ENCODE results near the gene TRPM7.
"Not testable (repeated sequence)": the region's sequence is repeated elsewhere in the genome, so short reads cannot be mapped to it uniquely, and the experiment has no call there.

TRPM7 gene

GRCh38 chr15:50607129-50607528 lies 79.5 kb downstream of the TRPM7 start:
- DNase-seq: no peak
- Histone ChIP-seq H3K4me3 (ENCODE audit: low read depth, low read length) (no peak overlapping the region), H3K9me3 (ENCODE audit: severe bottlenecking) (no peaks in the 10 kb centered on the region), H3K27ac (no peak overlapping the region), H3K36me3 (peaks cover 56% of the 10 kb centered on the region), H3K27me3 (ENCODE audit: insufficient read depth, low read depth, severe bottlenecking) (no peaks in the 10 kb centered on the region)
- TF ChIP-seq, protein P1, sequence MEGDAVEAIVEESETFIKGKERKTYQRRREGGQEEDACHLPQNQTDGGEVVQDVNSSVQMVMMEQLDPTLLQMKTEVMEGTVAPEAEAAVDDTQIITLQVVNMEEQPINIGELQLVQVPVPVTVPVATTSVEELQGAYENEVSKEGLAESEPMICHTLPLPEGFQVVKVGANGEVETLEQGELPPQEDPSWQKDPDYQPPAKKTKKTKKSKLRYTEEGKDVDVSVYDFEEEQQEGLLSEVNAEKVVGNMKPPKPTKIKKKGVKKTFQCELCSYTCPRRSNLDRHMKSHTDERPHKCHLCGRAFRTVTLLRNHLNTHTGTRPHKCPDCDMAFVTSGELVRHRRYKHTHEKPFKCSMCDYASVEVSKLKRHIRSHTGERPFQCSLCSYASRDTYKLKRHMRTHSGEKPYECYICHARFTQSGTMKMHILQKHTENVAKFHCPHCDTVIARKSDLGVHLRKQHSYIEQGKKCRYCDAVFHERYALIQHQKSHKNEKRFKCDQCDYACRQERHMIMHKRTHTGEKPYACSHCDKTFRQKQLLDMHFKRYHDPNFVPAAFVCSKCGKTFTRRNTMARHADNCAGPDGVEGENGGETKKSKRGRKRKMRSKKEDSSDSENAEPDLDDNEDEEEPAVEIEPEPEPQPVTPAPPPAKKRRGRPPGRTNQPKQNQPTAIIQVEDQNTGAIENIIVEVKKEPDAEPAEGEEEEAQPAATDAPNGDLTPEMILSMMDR (IDR thresholded peaks at IDR 0.05; ENCODE audit: low read depth, low read length): no peak

DNA sequence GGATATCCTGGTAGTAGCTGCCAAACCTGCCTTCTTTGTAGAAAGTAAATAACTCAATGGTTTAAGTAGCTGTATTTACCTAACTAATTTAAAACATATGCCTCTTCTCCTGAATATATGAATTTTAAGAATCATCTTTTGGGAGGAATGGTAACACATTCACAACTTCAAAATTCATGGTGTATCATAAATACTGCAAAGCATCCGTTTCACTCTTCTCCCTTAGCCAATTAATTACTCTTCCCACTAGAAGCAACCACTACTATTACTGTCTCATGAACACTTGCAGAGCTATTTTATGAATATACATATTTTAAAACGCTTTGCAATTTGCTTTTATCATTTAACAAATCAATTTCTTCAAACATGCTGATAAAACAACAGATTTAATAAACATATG lies 81.1 kb downstream of the TRPM7 start:
- Histone ChIP-seq H3K27me3 (ENCODE audit: insufficient read depth, low read depth, severe bottlenecking) (no peaks in the 10 kb centered on the region), H3K9me3 (ENCODE audit: severe bottlenecking) (no peaks in the 10 kb centered on the region), H3K4me3 (ENCODE audit: low read depth, low read length) (no peak overlapping the region), H3K36me3 (peaks cover 42% of the 10 kb centered on the region), H3K27ac (no peak overlapping the region)
- TF ChIP-seq, protein P1 (IDR thresholded peaks at IDR 0.05; ENCODE audit: low read depth, low read length): no peak
- DNase-seq: no peak

- not testable (repeated sequence) for H3K27me3 ChIP-seq (ENCODE audit: insufficient read depth, low read depth, severe bottlenecking); H3K9me3 ChIP-seq (ENCODE audit: severe bottlenecking); H3K27ac ChIP-seq; DNase-seq; H3K4me3 ChIP-seq (ENCODE audit: low read depth, low read length)
- H3K36me3 ChIP-seq: peaks cover 43% of the 10 kb centered on the region
These were observed 84.6 kb downstream of the TRPM7 start for GRCh38 chr15:50602028-50602427.

DNA sequence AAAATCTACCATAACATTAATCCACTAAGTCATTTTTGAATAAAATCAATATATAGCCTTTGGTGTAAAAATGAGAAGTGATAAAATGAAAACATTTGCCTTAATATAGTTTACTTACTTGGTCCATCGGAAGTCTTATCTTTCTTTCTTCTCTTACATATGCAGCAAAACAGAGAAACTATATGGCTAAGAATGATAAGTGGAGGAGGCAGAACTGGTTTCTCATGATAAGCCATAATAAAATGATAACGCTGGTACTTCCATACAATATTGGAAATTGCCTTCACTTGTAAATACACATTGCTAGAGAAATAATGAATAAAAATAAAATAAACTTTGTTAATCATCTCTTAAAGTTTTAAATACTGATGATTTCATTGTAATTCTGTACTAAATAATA lies 92.3 kb downstream of the TRPM7 start:
- H3K27ac ChIP-seq: no peak overlapping the region
- H3K9me3 ChIP-seq (ENCODE audit: severe bottlenecking): no peaks in the 10 kb centered on the region
- H3K4me3 ChIP-seq (ENCODE audit: low read depth, low read length): no peak overlapping the region
- TF ChIP-seq, protein P1 (IDR thresholded peaks at IDR 0.05; ENCODE audit: low read depth, low read length): no peak
- H3K27me3 ChIP-seq (ENCODE audit: insufficient read depth, low read depth, severe bottlenecking): no peaks in the 10 kb centered on the region
- peaks cover 52% of the 10 kb centered on the region for H3K36me3 ChIP-seq
- DNase-seq: no peak

GRCh38 chr15:50593761-50594160 lies 92.8 kb downstream of the TRPM7 start:
- H3K27ac ChIP-seq: no peak overlapping the region
- H3K27me3 ChIP-seq (ENCODE audit: insufficient read depth, low read depth, severe bottlenecking): no peaks in the 10 kb centered on the region
- TF ChIP-seq, protein P1 (IDR thresholded peaks at IDR 0.05; ENCODE audit: low read depth, low read length): no peak
- DNase-seq: no peak
- peaks cover 51% of the 10 kb centered on the region for H3K36me3 ChIP-seq
- H3K9me3 ChIP-seq (ENCODE audit: severe bottlenecking): no peaks in the 10 kb centered on the region
- no peak overlapping the region for H3K4me3 ChIP-seq (ENCODE audit: low read depth, low read length)

DNA sequence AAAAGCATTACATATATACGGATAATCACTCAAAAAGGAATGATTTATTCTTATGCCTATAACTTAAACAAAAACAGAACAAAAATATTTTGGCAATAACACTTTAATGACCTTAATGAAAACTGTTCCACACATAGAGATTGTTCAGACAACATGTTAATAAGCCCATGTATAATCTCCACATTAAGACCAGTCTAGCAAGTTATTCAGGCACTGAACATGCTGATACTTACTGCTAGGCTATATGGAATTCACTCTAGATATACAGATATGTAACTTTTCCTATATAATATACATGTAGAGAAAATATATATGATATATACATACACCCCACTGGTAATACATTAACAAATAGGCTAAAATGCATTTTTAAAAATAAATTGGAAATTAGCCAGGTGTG lies 96.3 kb downstream of the TRPM7 start:
- Histone ChIP-seq H3K27me3 (ENCODE audit: insufficient read depth, low read depth, severe bottlenecking) (no peaks in the 10 kb centered on the region), H3K27ac (no peak overlapping the region), H3K9me3 (ENCODE audit: severe bottlenecking) (no peaks in the 10 kb centered on the region), H3K36me3 (peaks cover 67% of the 10 kb centered on the region), H3K4me3 (ENCODE audit: low read depth, low read length) (no peak overlapping the region)
- no peak for DNase-seq
- TF ChIP-seq, protein P1 (IDR thresholded peaks at IDR 0.05; ENCODE audit: low read depth, low read length): no peak

Measured in WERI-Rb-1 (cell line).